ENCODE results near the gene GLT8D2.

DNA sequence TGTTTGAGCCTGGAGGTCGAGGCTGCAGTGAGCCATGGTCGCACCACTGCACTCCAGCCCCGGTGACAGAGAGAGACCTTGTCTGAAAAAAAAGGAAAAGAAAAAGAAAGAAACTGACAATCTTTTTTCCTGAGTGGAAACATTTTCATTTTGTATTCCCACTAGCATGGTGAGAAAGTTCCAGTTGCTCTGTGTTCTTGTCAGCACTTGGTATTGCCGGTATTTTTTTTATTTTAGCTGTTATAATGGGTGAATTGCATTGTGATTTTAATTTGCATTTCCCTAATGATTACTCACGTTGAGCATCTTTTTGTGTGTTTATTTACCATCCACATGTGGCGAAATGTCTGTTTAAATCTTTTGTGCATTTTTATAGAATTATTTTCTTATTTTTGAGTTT lies 25.6 kb downstream of the GLT8D2 start:
- TF ChIP-seq, protein P1, sequence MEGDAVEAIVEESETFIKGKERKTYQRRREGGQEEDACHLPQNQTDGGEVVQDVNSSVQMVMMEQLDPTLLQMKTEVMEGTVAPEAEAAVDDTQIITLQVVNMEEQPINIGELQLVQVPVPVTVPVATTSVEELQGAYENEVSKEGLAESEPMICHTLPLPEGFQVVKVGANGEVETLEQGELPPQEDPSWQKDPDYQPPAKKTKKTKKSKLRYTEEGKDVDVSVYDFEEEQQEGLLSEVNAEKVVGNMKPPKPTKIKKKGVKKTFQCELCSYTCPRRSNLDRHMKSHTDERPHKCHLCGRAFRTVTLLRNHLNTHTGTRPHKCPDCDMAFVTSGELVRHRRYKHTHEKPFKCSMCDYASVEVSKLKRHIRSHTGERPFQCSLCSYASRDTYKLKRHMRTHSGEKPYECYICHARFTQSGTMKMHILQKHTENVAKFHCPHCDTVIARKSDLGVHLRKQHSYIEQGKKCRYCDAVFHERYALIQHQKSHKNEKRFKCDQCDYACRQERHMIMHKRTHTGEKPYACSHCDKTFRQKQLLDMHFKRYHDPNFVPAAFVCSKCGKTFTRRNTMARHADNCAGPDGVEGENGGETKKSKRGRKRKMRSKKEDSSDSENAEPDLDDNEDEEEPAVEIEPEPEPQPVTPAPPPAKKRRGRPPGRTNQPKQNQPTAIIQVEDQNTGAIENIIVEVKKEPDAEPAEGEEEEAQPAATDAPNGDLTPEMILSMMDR (IDR thresholded peaks at IDR 0.05) = no peak
- TF ChIP-seq SIN3A (IDR thresholded peaks at IDR 0.05; ENCODE audit: borderline replicate concordance, low read depth, low read length) (no peak), POLR2AphosphoS5 (IDR thresholded peaks at IDR 0.05; ENCODE audit: low read depth, low read length) (no peak)
